Activated naive CD8-positive, alpha-beta T cell treated with anti-CD3 and anti-CD28 coated beads for 36 hours (primary cell): ENCODE results near the gene BHLHE41. TPM values are rescaled to one million over a fixed set of nuclear protein-coding genes. Genes with fewer than 3 reads are reported as not detected.

ENCODE experiments used
- DNase-seq: peaks from one replicate; pipeline ENCODE4 v3.0.0; 2021
- H3K27ac Mint-ChIP-seq: one replicate; pipeline ENCODE4 v1.8.0; 2022; ENCODE audit warnings: mild to moderate bottlenecking, moderate library complexity, mixed read lengths
- H3K27me3 Mint-ChIP-seq: one replicate; pipeline ENCODE4 v1.8.0; 2022; ENCODE audit warnings: mild to moderate bottlenecking, mixed read lengths
- H3K36me3 Mint-ChIP-seq: one replicate; pipeline ENCODE4 v1.8.0; 2021; ENCODE audit warnings: mild to moderate bottlenecking, mixed read lengths
- H3K4me1 Mint-ChIP-seq: one replicate; pipeline ENCODE4 v1.8.0; 2021; ENCODE audit warnings: mixed read lengths
- H3K4me3 Mint-ChIP-seq: one replicate; pipeline ENCODE4 v1.8.0; 2022; ENCODE audit warnings: mild to moderate bottlenecking, moderate library complexity, mixed read lengths
- H3K9me3 Mint-ChIP-seq: one replicate; pipeline ENCODE4 v1.8.0; 2022; ENCODE audit warnings: mixed read lengths
- total RNA-seq, 2 experiments: library from RNA; stranded (reverse); gene quantifications; one replicate each; pipeline ENCODE4 v1.2.3, GENCODE V29; 2021

Gene BHLHE41
- total RNA-seq, 2 experiments from 2014 or later = not detected

- Mint-ChIP-seq H3K36me3 (no peaks in the 10 kb centered on the region), H3K4me3 (no peak overlapping the region), H3K9me3 (no peaks in the 10 kb centered on the region), H3K27ac (no peak overlapping the region), H3K4me1 (peaks cover 3% of the 10 kb centered on the region), H3K27me3 (no peaks in the 10 kb centered on the region)
- DNase-seq = no peak
Measured at GRCh38 chr12:26091822-26092221, 33.0 kb downstream of the BHLHE41 start.

DNA sequence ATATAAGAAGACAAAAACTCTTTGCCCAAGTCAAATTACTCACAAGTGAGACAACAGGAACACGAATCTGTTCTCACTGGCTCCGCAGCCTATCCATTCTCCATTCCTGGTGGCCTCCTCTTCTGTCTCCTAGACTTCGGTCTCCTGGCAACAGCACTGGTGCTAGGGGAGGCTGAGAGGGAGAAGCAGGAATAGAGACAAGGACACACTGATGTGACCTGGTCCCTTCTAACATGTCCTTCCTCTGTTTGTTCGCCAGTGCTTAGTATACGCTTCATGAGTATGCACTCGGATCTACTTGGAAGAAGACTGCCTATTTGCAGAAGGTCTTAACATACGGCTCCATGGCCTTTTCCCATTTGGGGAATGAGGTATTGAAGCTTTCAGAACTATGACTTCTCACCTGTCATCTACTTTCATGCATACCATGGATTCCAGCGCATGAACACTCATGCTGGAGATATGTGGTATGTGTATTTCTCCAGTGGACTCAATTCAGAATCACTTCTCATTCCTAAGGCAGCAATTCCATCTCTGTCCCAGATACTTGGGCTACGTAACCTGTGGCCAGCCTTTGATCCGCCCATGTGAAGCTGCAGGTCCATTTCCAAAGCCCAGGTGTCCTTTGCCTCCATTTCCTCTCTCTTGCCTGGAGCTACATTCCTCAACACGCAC is 33.9 kb downstream of the BHLHE41 start:
- Mint-ChIP-seq H3K9me3 (no peaks in the 10 kb centered on the region), H3K4me3 (no peak overlapping the region), H3K36me3 (no peaks in the 10 kb centered on the region), H3K27me3 (no peaks in the 10 kb centered on the region), H3K27ac (no peak overlapping the region), H3K4me1 (peaks cover 3% of the 10 kb centered on the region)
- DNase-seq = no peak

DNA sequence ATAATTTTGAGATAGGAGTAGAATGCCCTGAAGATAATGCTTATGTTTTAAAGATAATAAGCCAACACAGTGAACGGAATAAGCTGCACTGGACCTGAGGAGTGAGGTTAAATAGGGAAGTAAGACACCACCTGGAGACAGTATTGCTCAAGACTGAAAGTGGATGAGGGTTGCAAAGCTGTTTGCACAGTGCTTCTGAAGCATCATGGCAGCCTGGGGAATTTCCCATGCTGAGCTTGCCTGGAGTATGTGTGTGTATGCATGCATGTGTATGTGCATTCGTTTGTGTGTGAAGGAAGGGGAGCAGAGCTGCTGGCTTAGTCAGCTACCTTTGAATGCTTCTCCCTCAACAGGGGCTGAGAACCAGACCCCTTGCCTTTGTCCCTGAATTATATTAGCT is 35.8 kb downstream of the BHLHE41 start:
- no peaks in the 10 kb centered on the region for H3K36me3 Mint-ChIP-seq
- no peaks in the 10 kb centered on the region for H3K27me3 Mint-ChIP-seq
- H3K4me1 Mint-ChIP-seq = peaks cover 3% of the 10 kb centered on the region
- H3K4me3 Mint-ChIP-seq = no peak overlapping the region
- H3K27ac Mint-ChIP-seq = no peak overlapping the region
- DNase-seq = no peak
- no peaks in the 10 kb centered on the region for H3K9me3 Mint-ChIP-seq

GRCh38 chr12:26086936-26087335 is 37.9 kb downstream of the BHLHE41 start:
- peaks cover 5% of the 10 kb centered on the region for H3K9me3 Mint-ChIP-seq
- H3K4me1 Mint-ChIP-seq = no peaks in the 10 kb centered on the region
- no peak for DNase-seq
- no peaks in the 10 kb centered on the region for H3K27me3 Mint-ChIP-seq
- no peaks in the 10 kb centered on the region for H3K36me3 Mint-ChIP-seq
- H3K4me3 Mint-ChIP-seq = no peak overlapping the region
- no peak overlapping the region for H3K27ac Mint-ChIP-seq

DNA sequence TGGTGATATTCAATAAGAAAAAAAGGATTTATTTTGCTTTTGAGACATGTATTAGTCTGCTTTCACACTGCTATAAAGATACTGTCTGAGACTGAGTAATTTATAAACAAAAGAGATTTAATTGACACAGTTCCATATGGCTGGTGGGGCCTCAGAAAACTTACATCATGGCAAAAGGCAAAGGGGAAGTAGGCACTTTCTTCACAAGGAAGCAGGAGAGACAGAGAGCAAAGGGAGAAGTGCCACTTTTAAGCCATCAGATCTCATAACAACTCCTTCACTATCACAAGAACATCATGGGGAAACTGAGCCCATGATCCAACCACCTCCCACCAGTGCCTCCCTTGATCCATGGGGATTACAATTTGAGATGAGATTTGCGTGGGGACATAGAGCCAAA is 43.9 kb downstream of the BHLHE41 start:
- no peak overlapping the region for H3K27ac Mint-ChIP-seq
- no peaks in the 10 kb centered on the region for H3K4me1 Mint-ChIP-seq
- no peaks in the 10 kb centered on the region for H3K36me3 Mint-ChIP-seq
- no peak overlapping the region for H3K4me3 Mint-ChIP-seq
- no peak for DNase-seq
- H3K9me3 Mint-ChIP-seq = peaks cover 7% of the 10 kb centered on the region
- H3K27me3 Mint-ChIP-seq = no peaks in the 10 kb centered on the region

- Mint-ChIP-seq H3K36me3 (no peaks in the 10 kb centered on the region), H3K27ac (no peak overlapping the region), H3K27me3 (no peaks in the 10 kb centered on the region), H3K9me3 (peaks cover 4% of the 10 kb centered on the region), H3K4me1 (no peaks in the 10 kb centered on the region), H3K4me3 (no peak overlapping the region)
- DNase-seq = no peak
Measured at GRCh38 chr12:26077915-26078702, 46.7 kb downstream of the BHLHE41 start.

Other genes with a start within 250 kb of the BHLHE41 start
- under 1 TPM in 1 of 2 experiments, not detected in 1; 0.18 TPM for gene RASSF8, start 166.4 kb downstream of the BHLHE41 start, total RNA-seq
- not detected for gene SSPN, start 70.5 kb upstream of the BHLHE41 start, total RNA-seq